GM19351 (cell line): Measurements from ENCODE around the gene RABGAP1.

Experiments
- ATAC-seq: cut with Tn5 transposase; IDR thresholded peaks from one replicate; pipeline ENCODE4 v1.9.1; 2021; ENCODE audit warnings: mild to moderate bottlenecking, moderate library complexity; ENCODE audit not compliant: unreplicated experiment

The RABGAP1 gene

DNA sequence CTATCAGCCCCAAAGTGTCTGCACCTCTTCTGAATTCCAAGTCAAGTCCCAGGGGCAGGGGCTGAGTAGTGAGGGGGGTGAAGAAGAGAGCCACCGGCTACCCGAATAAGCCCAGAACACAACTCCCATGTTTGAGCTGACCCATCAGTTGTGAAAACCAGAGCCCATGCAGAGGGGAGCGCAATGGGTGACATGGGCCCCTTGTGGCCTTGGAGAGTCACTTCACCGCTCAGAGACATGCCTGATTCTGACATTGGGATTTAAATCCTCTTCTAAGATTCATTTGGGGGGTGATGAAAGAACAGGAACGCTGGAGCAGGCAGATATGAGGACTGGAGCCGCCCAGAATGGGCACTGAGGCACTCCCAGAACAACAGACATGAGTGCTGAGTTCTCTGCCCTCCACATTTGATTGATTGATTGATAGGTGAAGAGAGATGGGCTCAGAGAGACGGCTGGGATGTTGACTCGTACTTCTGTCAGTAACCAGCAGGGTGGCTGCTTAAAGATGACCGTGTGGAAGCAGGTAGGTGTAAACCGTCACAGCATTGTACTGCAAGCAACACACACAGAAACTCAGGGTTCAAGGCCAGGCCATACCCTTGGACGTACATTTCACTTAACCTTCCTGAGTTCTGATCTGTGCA, 166.9 kb downstream of the RABGAP1 start:
- ATAC-seq, result no peak

DNA sequence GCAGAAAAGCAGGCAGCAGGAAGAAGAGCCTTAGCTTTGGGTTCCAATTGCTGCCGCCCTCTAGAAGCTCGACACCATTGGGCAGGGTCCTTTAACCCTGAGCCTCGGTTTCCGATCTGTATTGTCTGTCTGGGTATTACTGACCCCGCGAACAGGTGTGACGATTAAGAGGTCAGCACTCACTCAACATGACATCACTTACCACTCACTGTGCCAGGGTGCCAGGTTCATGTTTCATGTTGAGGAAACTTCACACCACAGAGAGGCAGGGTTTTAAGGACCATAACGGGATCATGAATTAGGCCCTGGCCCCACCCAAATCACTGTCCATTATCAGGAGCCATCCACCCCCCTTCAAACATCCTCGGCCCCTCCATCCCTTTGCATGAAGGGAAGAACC, 168.2 kb downstream of the RABGAP1 start:
- no peak for ATAC-seq

DNA sequence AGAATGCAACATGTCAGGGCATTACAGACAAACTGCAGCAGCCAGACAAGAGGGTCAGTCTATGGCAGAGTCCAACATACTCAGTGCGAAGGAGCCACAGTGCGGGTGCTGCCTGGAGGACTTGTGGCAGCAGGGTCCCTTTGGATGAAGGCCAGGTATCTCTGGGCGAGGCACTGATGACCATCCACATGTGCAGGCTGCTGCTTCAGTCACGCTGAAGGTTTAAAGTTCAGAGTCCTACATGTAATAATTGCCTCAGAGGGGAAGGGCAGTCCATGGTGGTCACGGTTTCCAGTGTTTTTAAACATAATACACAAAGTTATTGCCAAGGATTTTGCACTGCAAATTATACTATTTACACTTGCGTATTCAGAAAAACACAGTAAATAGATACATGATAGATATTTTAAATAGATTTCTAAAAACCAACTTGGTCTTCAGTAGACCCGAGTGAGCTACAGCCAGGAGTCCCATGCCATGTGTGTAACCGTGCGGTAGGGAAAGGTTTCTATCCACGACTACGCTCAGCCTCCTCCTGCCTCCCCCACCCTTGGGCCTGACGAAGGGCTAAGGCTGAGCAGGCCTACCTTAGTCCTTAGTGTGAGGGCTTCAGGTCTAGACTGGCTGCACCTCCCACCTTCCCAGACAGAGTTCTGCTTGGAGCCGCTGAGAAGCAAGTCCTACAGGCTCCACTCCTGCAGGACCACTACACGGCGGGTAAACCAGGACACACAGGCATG, 168.9 kb downstream of the RABGAP1 start:
- no peak for ATAC-seq

DNA sequence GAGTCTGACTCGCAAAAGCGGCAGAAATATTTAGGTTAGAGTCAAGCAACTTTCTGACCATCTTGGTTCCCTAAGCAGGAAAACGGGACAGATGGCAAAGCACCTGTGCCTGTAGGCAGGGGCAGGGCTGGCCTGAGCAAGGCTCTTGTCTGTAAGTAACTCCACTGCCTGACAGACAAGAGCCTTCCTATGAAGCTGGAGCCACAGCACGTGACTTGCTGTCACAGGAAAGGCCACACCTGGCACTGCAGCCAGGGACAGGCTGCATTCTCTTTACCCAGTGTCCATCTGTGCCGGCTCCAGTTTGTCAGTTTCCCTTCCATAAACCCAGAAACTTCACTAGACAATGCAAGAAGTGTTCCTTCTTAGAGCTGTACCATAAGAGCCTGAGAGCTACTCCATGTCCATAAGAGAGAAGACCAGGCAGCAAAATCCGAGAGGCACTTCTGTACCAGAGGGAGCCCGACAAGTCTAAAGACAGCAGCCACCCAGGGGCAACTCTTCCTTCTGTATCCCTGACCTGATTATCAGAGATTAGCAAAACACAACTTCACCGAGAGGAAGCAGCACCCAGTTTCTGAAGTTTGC, 170.7 kb downstream of the RABGAP1 start:
- no peak for ATAC-seq

DNA sequence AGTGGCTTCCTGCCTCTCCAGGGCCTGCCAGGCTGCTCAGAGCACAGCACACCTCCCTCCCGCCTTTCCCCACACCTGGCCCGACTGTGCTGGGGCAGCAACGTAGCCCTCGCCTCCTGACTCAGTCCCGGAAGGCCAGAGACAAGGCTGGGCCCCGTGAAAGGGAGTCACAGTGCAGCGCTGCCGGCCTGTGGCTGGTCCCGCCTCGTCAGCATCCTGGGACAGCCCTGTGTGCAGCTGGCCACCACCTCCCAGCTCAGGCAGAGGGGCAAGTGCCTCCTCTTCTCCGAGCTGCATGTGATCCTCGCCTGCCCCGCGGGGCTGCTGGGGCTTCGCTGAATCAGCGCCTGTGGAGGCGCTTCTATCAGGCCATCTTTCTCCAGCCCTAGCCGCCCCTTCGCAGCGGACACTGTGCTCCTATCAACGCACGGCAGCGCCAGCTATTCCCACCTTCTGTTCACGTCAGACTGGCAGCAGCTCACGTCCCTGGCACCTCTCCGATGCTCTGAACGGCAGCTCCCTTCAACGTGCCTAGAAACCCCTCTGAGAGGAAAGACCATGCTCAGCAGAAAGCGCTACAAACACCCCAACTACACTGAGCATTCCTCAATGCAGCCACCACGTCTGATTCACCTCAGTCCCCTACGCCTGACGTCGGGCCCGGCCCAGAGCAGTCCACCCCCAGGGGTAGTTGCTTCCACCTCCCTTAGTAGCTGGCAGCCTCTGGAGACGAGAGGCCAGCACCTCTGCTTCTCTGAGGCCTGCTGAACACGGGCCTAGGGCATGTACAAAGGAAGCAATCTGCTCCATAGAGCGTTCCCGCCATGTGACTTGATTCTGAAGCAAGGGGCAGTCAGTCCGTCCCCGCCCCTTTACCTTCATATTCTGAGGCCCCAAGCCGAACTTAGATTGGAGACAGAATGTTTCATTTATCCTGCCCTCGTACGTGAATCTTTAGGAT, 171.5 kb downstream of the RABGAP1 start:
- no peak for ATAC-seq

DNA sequence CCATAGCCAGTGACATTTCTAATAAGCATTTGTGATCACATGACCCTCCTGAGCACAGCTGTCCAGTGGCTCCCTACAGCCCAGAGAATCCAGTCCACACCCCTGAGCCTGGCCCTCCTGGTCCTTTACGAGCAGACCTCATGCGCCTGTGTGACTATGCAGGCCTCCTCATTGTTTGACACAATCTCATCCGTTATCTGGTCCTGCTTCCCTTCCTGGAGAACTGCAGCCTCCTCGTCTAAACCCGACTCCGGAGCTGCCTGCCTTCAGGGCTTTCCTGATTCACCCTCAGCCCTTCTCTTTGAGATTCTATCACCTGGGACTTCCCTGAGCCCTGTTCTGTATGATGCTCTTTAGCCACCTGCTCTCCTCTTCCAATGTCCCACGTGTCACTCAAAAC, 172.4 kb downstream of the RABGAP1 start:
- ATAC-seq, result no peak

DNA sequence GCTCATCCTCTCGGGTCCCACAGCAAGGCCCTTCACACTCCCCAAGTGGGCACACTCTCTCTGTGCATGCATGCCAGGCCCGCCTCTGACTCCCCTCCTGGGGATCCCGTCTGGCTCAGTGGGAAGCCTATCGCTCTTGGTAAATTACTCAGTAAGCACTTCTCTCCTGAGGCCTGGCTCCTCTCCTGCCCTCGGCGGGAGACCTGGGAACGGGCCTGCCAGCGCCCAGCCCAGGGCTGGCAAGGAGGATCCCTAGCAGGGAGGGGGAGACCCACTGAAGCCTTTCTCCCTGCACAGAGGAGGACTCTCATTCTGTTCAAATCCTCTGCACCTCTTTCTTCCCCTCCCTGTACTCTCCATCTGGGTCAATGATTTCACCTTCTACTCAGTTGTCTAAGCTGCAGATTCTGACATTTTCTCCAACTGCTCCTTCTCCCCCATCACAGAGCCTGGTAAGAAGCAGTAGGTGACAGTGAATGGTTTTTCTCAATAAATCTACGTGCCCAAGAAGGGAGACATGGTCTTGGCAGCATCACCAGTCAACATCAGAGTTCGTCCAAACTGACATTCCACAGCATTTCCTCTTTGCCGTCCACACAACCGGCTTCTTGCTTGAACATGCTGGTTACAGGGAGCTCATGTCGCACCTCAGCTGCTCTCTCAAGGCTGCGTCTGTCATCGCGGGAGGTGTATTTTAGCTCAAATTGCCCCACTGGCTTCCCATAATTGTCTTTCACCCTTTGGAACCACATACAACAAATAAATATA, 174.5 kb downstream of the RABGAP1 start:
- no peak for ATAC-seq

DNA sequence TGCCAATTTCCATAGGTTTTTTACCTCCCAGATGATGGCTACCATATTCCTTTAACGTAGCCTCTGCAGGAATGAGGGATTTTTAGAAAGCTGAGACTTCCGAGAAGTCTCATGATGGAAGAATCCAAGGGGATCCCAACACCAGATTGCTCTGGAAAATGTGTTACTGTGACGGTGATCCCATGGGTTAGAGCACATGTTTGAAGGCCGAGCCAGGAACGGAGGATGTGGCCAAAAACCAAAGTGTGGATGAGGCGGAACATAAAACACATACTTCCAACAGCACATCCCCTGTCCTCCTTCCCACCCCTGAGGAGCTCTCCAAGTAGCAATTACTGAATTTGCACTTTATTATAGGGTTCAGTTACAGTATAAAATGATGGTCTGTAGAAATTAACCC, 175.2 kb downstream of the RABGAP1 start:
- ATAC-seq, result no peak

DNA sequence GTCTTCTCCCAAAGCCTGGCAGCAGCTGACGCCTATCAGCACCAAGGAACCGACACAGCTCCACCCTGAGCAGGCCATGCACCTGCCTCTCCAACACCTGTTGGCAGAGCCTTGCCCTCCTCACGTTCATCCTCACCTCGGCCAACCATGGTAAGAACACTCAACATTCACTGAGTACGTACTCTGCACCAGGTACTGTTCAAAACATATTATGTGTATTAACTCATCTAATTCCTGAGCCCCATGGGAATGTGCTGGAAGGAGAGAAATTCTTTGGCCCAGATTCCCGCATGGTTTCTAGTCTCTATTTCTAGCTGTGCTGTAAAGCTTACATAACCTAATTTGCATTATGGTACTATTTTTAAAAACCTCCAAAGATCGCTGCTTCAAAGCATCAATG, 178.7 kb downstream of the RABGAP1 start:
- no peak for ATAC-seq

DNA sequence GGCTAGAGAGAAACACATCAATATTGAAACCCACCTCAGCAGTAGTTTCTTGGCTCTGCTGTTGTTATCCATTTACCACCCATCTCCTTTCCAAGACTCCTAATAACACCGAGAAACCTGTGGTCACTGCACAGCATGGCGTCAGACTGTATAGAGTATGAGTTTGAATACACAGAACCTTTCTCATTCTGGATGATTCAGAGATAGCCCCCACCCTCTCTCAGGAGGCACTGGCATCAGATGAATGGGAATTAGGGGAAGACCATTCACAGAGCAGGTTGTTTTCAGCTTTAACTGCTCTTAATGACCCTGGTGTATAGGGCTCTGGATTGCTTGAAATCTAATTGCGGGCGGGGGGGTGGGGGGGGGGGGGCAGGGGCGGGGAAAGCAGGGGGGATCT, 179.3 kb downstream of the RABGAP1 start:
- no peak for ATAC-seq

DNA sequence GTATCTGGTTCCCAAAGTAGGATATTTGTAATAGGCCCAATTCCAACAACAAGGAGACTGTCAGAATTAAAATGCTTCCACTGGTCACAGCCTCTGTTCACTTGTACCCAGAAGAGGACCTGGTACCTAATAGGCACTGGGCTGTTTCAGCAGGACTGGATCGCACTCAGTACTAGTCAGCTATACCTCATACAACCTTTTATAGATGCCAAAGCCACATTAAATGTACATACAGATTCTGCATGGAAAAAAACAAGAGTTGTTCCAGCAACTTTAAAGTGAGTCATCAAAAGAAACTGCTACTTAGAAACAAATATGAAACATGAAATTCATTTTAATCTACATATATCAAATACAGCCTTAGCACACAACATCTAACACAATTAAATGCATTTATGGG, 180.1 kb downstream of the RABGAP1 start:
- no peak for ATAC-seq

DNA sequence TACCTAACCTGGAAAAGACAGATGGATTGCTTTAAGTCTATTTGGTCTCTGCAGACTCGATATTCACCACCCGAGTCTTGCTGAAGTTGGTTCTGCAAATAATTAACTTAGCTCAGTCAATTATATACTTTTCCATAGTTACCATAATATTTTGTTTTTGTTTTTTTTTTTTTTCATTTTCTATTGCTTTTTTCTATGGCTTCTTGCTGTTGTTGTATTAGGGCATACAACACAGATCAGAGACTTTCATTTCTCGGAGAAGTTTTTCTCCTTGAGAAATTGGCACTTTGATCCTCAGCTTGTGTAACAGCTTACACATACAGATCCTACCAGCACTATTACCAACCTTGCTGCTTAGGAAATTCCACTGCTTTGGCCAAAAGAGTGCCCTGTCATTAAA, 180.6 kb downstream of the RABGAP1 start:
- ATAC-seq, result no peak

DNA sequence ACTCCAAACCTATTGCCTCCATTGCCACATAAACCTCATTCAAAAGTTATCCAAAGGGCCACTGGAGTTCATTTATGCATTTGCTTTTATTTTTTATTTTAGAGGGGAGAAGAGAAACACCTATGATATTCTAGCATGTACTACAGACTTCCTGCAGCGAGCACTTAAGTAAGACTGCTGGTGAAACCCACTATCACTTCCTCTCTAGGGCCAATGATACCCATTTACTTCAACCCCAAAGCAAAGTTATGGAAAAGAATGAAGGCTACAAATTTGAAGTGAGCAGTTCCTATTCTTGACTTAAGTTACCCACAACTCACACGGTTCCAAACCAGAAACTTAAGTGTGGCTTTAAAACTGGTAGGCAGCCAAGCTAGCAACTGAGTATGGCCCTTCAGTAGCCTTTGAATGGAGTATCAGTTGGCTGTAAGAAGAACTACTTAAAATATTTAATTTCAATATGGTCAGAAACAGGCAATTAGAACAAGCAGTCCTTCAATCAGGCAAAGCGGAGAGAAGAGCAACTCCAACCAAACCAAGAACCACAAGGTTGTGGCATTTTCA, 186.8 kb downstream of the RABGAP1 start:
- no peak for ATAC-seq

DNA sequence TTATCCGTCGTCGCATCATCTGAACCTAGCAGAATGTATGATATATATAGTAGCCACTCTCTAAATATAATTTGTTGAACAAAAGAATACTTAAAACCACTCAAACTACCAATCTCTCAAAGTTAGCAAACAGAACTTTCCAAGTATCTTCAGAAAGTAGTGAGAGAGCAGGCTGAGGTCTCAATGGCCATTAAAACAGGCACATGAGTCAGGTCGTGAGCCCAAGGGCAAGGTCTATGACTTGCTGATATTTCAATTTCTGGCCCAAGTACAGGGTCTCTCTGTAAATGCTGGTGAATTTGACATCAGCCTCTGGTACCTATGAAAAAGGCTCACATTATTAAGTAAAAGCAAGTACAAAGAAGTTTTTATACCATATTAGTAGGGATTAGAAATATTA, 187.8 kb downstream of the RABGAP1 start:
- ATAC-seq, result no peak

DNA sequence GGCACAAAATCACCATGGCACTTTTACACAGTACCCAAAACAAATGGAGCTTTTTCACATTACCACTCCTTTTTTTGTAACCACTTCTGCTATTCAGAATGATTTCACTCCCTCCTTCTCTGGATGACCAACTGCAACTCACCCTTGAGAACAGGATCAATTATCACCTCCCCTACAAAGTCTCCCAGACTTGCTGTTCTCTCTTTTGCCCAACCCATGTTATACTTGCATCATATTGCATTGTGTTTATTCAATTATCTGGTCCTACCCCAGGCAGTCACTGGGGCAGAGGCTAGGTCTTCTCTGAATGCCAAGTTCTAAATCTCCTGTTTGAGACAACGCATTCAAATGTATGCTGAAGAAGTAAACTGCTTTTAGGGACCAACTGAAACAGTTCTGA, 188.6 kb downstream of the RABGAP1 start:
- no peak for ATAC-seq

DNA sequence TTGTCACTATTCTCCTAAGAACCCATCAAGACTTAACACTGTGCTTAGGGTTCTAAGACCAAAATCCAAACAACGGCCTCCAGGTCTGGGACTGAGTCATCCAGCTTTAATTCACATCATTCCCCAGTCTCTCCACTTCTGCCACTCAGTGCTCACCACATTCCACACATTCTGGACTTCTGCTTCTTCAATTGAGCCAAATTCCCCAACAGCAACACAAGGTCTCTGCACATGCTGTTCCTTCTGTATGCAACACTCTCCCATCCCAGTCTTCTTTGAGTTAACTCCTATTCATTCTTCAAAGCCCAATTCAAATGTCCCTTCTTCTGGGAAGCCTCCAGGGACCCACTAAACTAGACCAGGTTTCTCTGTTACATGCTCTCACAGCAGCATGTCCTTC, 190.4 kb downstream of the RABGAP1 start:
- no peak for ATAC-seq

DNA sequence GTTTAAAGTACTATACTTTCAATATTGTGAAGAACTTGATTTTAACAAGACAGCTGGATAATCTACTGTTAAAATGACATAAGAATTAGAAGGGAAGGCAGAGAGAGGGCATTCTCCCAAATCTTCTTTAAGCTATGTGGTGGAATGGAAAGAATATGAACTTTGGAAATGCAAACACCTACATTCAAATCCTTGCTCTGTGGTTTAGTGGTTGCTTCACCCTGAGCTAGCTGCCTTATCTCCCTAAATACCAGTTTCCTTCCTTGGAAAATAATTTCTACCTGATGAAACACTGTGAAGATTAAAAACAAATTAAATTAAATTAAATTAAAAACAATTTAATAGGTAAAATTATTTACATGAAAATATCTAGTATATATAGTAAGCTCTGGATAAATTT, 191.2 kb downstream of the RABGAP1 start:
- no peak for ATAC-seq

DNA sequence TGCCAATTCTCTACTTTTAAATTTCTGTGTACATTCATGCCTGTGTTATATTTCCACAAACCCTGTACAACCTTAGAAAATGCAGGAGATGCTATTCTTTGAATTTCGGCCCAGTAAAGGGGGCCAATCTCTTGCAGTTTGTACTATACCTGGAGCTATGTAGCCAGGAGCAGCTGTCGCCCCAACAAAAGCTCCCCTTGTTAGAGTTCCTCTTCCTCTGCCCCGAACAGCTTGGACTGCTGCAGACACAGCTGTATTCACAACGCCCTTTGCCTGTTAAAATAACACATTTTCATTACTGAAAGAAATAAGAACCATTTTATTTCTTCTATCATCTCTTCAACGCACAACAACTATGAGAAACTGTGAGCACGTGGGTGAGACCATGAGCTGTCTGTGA, 191.9 kb downstream of the RABGAP1 start:
- ATAC-seq, result no peak

DNA sequence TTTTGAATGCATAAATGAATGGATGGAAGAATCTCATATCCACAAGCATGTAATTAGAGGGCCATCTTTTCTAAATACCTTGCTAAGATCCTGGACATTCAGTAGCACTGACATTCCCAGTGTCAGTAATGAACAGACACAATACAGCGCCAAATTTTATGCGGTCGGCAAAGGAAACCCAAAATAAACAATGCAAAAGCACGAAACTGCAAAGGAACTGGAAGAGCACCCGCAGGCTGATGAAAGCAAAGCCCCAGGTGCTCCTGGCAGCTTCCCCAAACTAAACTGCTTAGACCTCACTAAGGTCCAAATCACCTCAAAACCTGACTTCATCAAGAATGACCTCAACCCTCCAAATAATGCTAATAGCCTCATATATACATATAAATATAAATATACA, 194.6 kb downstream of the RABGAP1 start:
- no peak for ATAC-seq

DNA sequence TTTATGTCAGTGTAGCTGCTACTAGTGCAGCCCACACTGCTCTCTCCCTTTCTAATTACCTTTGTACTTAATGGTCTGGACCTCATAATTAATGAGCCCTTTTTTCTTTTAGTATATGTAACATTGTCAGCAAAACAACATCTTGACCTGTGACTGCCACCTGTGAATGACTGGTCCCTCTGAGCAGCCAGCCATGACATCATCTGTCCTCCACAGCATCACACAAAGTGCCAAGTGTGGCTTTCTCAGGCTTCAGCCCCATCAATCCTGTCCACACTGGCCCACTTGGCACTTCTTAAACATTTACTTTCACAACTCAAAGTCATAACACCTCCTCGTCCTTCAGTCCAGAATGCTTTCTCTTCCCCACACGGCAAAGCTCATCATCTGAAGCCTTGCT, 197.3 kb downstream of the RABGAP1 start:
- no peak for ATAC-seq
